HepG2 (cell line): Measurements from ENCODE around the gene ZSCAN31. TPM values are rescaled to one million over a fixed set of nuclear protein-coding genes. Genes with fewer than 3 reads are reported as not detected.

Experiments
- CC2D1A ChIP-seq: sonication (generic); formaldehyde crosslinking; IDR thresholded peaks from 2 replicates; pipeline ENCODE4 v1.8.1; 2023; ENCODE audit warnings: mild to moderate bottlenecking, missing genetic modification reagents
- CENPT ChIP-seq: sonication (generic); formaldehyde crosslinking; IDR thresholded peaks from 2 replicates; pipeline ENCODE4 v1.8.0; 2022; ENCODE audit warnings: low read depth, mild to moderate bottlenecking, moderate library complexity, missing genetic modification reagents
- CSRNP1 ChIP-seq: sonication (generic); formaldehyde crosslinking; IDR thresholded peaks from 2 replicates; pipeline ENCODE4 v1.8.1; 2023; ENCODE audit warnings: mild to moderate bottlenecking, missing genetic modification reagents
- GATAD1 ChIP-seq: IDR thresholded peaks from 2 replicates; pipeline ENCODE4 v1.6.1; 2016; ENCODE audit warnings: missing genetic modification reagents, missing compliant biosample characterization
- HHEX ChIP-seq: IDR thresholded peaks from 2 replicates; pipeline ENCODE4 v1.6.1; 2016; ENCODE audit warnings: control low read depth
- KDM2A ChIP-seq: sonication (generic); formaldehyde crosslinking; IDR thresholded peaks from 2 replicates; pipeline ENCODE4 v1.4.0; 2020; ENCODE audit warnings: low read depth, missing genetic modification reagents, borderline replicate concordance
- KLF16 ChIP-seq, 2 experiments: sonication (generic) in 1 of 2; formaldehyde crosslinking in 1 of 2; IDR thresholded peaks; 2 replicates each; pipeline versions ENCODE4 v1.6.1 to v1.8.0; 2016 to 2023; ENCODE audit warnings: missing genetic modification reagents in 2 of 2, missing compliant biosample characterization in 1 of 2
- MATR3 ChIP-seq: sonication (generic); formaldehyde crosslinking; IDR thresholded peaks from 2 replicates; pipeline ENCODE4 v1.4.0; 2020; ENCODE audit warnings: missing genetic modification reagents
- MXI1 ChIP-seq: IDR thresholded peaks from 3 replicates; pipeline ENCODE4 v1.6.1; 2012; ENCODE audit warnings: low read depth, low read length, inconsistent platforms, borderline replicate concordance
- SMAD3 ChIP-seq: sonication (generic); formaldehyde crosslinking; IDR thresholded peaks from 2 replicates; pipeline ENCODE4 v1.4.0; 2020; ENCODE audit warnings: missing genetic modification reagents
- SMC3 ChIP-seq: IDR thresholded peaks from 2 replicates; pipeline ENCODE4 v1.6.1; 2011; ENCODE audit warnings: low read length, improper control_type of control experiment
- SYNCRIP ChIP-seq: fragments of 200-400 bp; formaldehyde crosslinking; IDR thresholded peaks from 2 replicates; pipeline ENCODE4 v1.6.1; 2018; ENCODE audit warnings: mild to moderate bottlenecking, low read depth, low read length; ENCODE audit not compliant: insufficient read depth
- THYN1 ChIP-seq: sonication (generic); formaldehyde crosslinking; IDR thresholded peaks from 2 replicates; pipeline ENCODE4 v1.8.1; 2023; ENCODE audit warnings: low read depth, mild to moderate bottlenecking, moderate library complexity, missing genetic modification reagents, borderline replicate concordance
- YEATS4 ChIP-seq: sonication (generic); formaldehyde crosslinking; IDR thresholded peaks from 2 replicates; pipeline ENCODE4 v1.4.0; 2020; ENCODE audit warnings: missing genetic modification reagents, borderline replicate concordance
- ZFY ChIP-seq: sonication (generic); formaldehyde crosslinking; IDR thresholded peaks from 2 replicates; pipeline ENCODE4 v1.4.0; 2020; ENCODE audit warnings: missing genetic modification reagents
- ZNF333 ChIP-seq: sonication (generic); formaldehyde crosslinking; IDR thresholded peaks from 2 replicates; pipeline ENCODE4 v1.4.0; 2020; ENCODE audit warnings: mild to moderate bottlenecking, missing genetic modification reagents, borderline replicate concordance
- ZNF343 ChIP-seq: sonication (generic); formaldehyde crosslinking; IDR thresholded peaks from 2 replicates; pipeline ENCODE4 v1.4.0; 2020; ENCODE audit warnings: mild to moderate bottlenecking, missing genetic modification reagents
- ZNF431 ChIP-seq: sonication (generic); formaldehyde crosslinking; IDR thresholded peaks from 2 replicates; pipeline ENCODE4 v1.9.0; 2022; ENCODE audit warnings: missing genetic modification reagents, low read depth, mild to moderate bottlenecking, borderline replicate concordance
- ZNF460 ChIP-seq: sonication (generic); formaldehyde crosslinking; IDR thresholded peaks from 2 replicates; pipeline ENCODE4 v1.5.1; 2020; ENCODE audit warnings: missing genetic modification reagents, mild to moderate bottlenecking, borderline replicate concordance
- ZNF564 ChIP-seq: sonication (generic); formaldehyde crosslinking; IDR thresholded peaks from 2 replicates; pipeline ENCODE4 v1.8.1; 2023; ENCODE audit warnings: mild to moderate bottlenecking, missing genetic modification reagents
- ZNF710 ChIP-seq: sonication (generic); formaldehyde crosslinking; IDR thresholded peaks from 2 replicates; pipeline ENCODE4 v1.5.0; 2020; ENCODE audit warnings: mild to moderate bottlenecking, missing genetic modification reagents, borderline replicate concordance
- ZNF790 ChIP-seq: sonication (generic); formaldehyde crosslinking; IDR thresholded peaks from 2 replicates; pipeline ENCODE4 v1.8.0; 2022; ENCODE audit warnings: missing genetic modification reagents, mild to moderate bottlenecking, borderline replicate concordance
- ZNF839 ChIP-seq: sonication (generic); formaldehyde crosslinking; IDR thresholded peaks from 2 replicates; pipeline ENCODE4 v1.4.0; 2020; ENCODE audit warnings: missing genetic modification reagents, mild to moderate bottlenecking, borderline replicate concordance
- ZNF883 ChIP-seq: sonication (generic); formaldehyde crosslinking; IDR thresholded peaks from 2 replicates; pipeline ENCODE4 v1.5.1; 2020; ENCODE audit warnings: mild to moderate bottlenecking, missing genetic modification reagents; ENCODE audit errors: not compliant biosample characterization
- ZSCAN25 ChIP-seq: sonication (generic); formaldehyde crosslinking; IDR thresholded peaks from 2 replicates; pipeline ENCODE4 v1.8.0; 2022; ENCODE audit warnings: mild to moderate bottlenecking, missing genetic modification reagents
- polyA plus RNA-seq, 8 experiments: library from polyadenylated mRNA; depleted of rRNA in 3 of 8; stranded (reverse) in 7 of 8; unstranded in 1 of 8; fragments of >200 nt; fragmentation: Illumina TruSeq in 4 of 8; extraction: Trizol in 4 of 8; gene quantifications; 2 replicates each; pipeline versions ENCODE4 v1.2.1 to v1.2.3, GENCODE V29; 2011 to 2016; ENCODE audit warnings: low read depth in 4 of 8, missing spikeins in 1 of 8, mixed read lengths in 1 of 8; ENCODE audit not compliant: insufficient read depth in 1 of 8
- total RNA-seq, 5 experiments: library from RNA; depleted of rRNA; stranded (reverse); fragments of >200 nt; fragmentation: Illumina TruSeq; extraction: Trizol; gene quantifications; 2 replicates each; pipeline ENCODE4 v1.2.3, GENCODE V29; 2016; ENCODE audit warnings: low read depth in 1 of 5
- TF ChIP-seq, protein P1 (sequence below), 2 experiments: fragments of 450-650 bp in 1 of 2; sonication (generic) in 1 of 2; formaldehyde crosslinking; IDR thresholded peaks; 2 replicates each; pipeline versions ENCODE4 v1.5.0 to v1.8.0; 2020 to 2022; ENCODE audit warnings: mild to moderate bottlenecking in 1 of 2, missing genetic modification reagents in 1 of 2

ZSCAN31 gene
- total and polyA plus RNA-seq, 2 of the 13 experiments (the other 11 are each of a cell fraction or from before 2014, with no cell fraction given), result 5.3 to 6.2 TPM

DNA sequence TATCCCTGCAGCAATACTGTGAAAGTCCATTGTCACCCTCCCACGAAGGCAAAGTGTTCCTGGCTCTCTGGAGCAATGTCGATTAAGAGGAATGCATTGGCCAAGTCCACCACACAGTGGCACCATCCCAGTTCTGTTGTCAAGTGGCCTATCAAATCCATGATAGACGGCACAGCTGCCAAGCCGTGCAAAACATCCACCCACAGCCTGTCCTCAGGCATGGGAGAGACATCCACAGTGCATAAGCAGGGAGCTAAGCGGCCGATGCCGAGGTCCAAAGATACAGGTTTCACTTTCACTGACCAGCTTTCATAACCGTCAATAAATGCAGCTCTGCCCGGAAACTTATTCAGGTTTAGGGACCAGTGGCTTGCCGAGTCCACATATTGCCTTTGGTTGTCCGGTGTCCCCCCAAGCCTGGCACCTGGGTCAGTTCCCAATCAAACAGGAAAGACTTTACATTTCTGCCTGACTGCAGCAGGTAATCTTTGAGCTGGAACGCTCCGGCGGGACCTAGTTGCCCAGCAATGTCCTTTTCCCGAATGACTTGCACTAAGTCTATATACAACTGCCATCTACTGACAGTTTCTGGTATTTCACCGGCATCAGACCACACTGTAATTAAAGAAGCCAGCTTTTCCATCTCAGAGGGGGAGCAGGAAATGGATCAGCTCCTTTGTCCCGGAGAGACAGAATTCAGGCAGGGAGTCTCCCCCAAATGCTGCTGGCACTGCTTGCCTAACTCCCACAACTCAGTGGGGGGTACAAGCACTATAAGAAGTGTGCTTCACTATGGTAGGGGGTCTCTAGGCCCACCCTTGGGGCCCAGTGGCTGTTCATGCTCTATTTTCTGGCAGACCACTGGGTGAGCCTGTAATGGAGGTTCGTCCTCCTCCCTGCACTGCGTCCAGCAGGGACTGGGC is 20.1 kb upstream of the ZSCAN31 start (continued):
- no peak for TF ChIP-seq ZNF431 (CRISPR knock-in tag)
- TF ChIP-seq YEATS4 (CRISPR knock-in tag), result peak; percentile 37; the same call in 1 of the 2 replicates
- TF ChIP-seq ZNF343 (CRISPR knock-in tag), result no peak
- TF ChIP-seq ZNF883 (CRISPR knock-in tag), result no peak
- TF ChIP-seq, protein P1, sequence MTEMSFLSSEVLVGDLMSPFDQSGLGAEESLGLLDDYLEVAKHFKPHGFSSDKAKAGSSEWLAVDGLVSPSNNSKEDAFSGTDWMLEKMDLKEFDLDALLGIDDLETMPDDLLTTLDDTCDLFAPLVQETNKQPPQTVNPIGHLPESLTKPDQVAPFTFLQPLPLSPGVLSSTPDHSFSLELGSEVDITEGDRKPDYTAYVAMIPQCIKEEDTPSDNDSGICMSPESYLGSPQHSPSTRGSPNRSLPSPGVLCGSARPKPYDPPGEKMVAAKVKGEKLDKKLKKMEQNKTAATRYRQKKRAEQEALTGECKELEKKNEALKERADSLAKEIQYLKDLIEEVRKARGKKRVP (CRISPR knock-in tag; IDR thresholded peaks at IDR 0.05), result no peak
- no peak for TF ChIP-seq MXI1
- no peak for TF ChIP-seq ZNF790 (CRISPR knock-in tag)
- no peak for TF ChIP-seq CSRNP1
- no peak for TF ChIP-seq ZNF460 (CRISPR knock-in tag)
- TF ChIP-seq ZNF710, result no peak
- TF ChIP-seq KDM2A (CRISPR knock-in tag), result peak; percentile 78; the same call in 1 of the 2 replicates
- TF ChIP-seq ZNF839, result 0 out of 2 replicates have a peak, but pooled peaks have one; percentile 26
- TF ChIP-seq SYNCRIP, result no peak
- TF ChIP-seq KLF16 (CRISPR knock-in tag; IDR thresholded peaks at IDR 0.05), result peak in 1 of 2 experiments; percentile 80; a peak in 2 of 4 replicates
- no peak for TF ChIP-seq ZNF333 (CRISPR knock-in tag)
- no peak for TF ChIP-seq CENPT
- TF ChIP-seq GATAD1 (CRISPR knock-in tag), result peak; percentile 70
- TF ChIP-seq ZSCAN25 (CRISPR knock-in tag), result no peak
- TF ChIP-seq ZFY (CRISPR knock-in tag), result peak; percentile 40; the same call in 1 of the 2 replicates
- TF ChIP-seq SMAD3 (CRISPR knock-in tag), result peak; percentile 68; the same call in 1 of the 2 replicates
- no peak for TF ChIP-seq HHEX (CRISPR knock-in tag)
- TF ChIP-seq CC2D1A (CRISPR knock-in tag), result no peak
- TF ChIP-seq ZNF564, result no peak
- TF ChIP-seq MATR3, result no peak
- no peak for TF ChIP-seq THYN1 (CRISPR knock-in tag)
- peak; percentile 87 for TF ChIP-seq SMC3
